Measurements from ENCODE around the gene GAS6. TPM values are rescaled to one million over a fixed set of nuclear protein-coding genes. Genes with fewer than 3 reads are reported as not detected.

The GAS6 gene
- total and polyA plus RNA-seq, 9 of the 15 experiments (the other 6 are each of a cell fraction or from before 2014, with no cell fraction given): 0.14 to 9.7 (median 4.7) TPM; not detected in 1

GRCh38 chr13:113883314-113883811 is 19.5 kb upstream of the GAS6 start:
- peak; percentile 58 for ATAC-seq
- H3K79me2 ChIP-seq (ENCODE audit: control insufficient read depth, insufficient read depth, low read length): no peaks in the 10 kb centered on the region
- H3K4me2 ChIP-seq (ENCODE audit: insufficient read depth, low read length): peak overlapping the region; percentile 18; the same call in 1 of the 2 replicates
- H4K20me1 ChIP-seq (replicated peaks; ENCODE audit: control insufficient read depth, insufficient read depth, low read length): no peaks in the 10 kb centered on the region
- ChIA-PET CTCF (ENCODE audit: low intra/inter-chr PET ratio) (interaction anchor here (0.6 kb wide), 1 partner anchor 19 kb away, joined by 4 read pairs; no protein-coding TSS in a partner anchor), POLR2A (no interaction called here)
- H3K27ac ChIP-seq (ENCODE audit: extremely low read depth, low read depth, low read length): no peak overlapping the region
- no peaks in the 10 kb centered on the region for H3K9me1 ChIP-seq (ENCODE audit: control insufficient read depth, insufficient read depth, low read length)
- intact Hi-C loops (cut with micrococcal nuclease): no loop called here
- H3K4me3 ChIP-seq: no peak overlapping the region
- in situ Hi-C loops (cut with MboI): no loop called here
- TF ChIP-seq SLC30A9 (CRISPR knock-in tag; IDR thresholded peaks at IDR 0.05): no peak
- no peak for TF ChIP-seq ZBTB12 (CRISPR knock-in tag; IDR thresholded peaks at IDR 0.05)
- TF ChIP-seq CREM (IDR thresholded peaks at IDR 0.05; ENCODE audit: low read depth): peak; percentile 57
- no peak for TF ChIP-seq THRB (CRISPR knock-in tag; conservative IDR thresholded peaks at IDR 0.05)
- 0 out of 2 replicates have a peak, but pooled peaks have one; percentile 22 for TF ChIP-seq CXXC5 (CRISPR knock-in tag; IDR thresholded peaks at IDR 0.05)
- peak; percentile 60; the same call in 1 of the 2 replicates for TF ChIP-seq SAFB (IDR thresholded peaks at IDR 0.05; ENCODE audit: borderline replicate concordance, low read depth, low read length)
- no peak for TF ChIP-seq ATF1 (CRISPR knock-in tag; IDR thresholded peaks at IDR 0.05)
- TF ChIP-seq ATF1 (tag; IDR thresholded peaks at IDR 0.05): peak; percentile 71
- peak; percentile 59; the same call in 1 of the 2 replicates for TF ChIP-seq EGR1 (conservative IDR thresholded peaks at IDR 0.05)
- no peak for TF ChIP-seq ZFP1 (CRISPR knock-in tag; IDR thresholded peaks at IDR 0.05)
- peak; percentile 86 for TF ChIP-seq GMEB1 (CRISPR knock-in tag; IDR thresholded peaks at IDR 0.05)
- TF ChIP-seq PKNOX1 (IDR thresholded peaks at IDR 0.05): peak; percentile 62
- TF ChIP-seq CREB1 (IDR thresholded peaks at IDR 0.05): peak; percentile 58; the same call in 1 of the 2 replicates
- peak; percentile 83 for TF ChIP-seq CREB1 (CRISPR knock-in tag; IDR thresholded peaks at IDR 0.05)
- no peak for TF ChIP-seq ARID1B (IDR thresholded peaks at IDR 0.05)
- TF ChIP-seq ZBTB2 (IDR thresholded peaks at IDR 0.05): peak; percentile 62; the same call in 1 of the 2 replicates
- H3K9ac ChIP-seq (ENCODE audit: insufficient read depth in 1 of 2, low read depth in 2 of 2, low read length in 2 of 2): no peak overlapping the region
- BruUV-seq (replicated peaks): no TSS peak
- no peaks in the 10 kb centered on the region for H3K9me3 ChIP-seq (replicated peaks; ENCODE audit: control insufficient read depth, insufficient read depth, low read depth, low read length)
- DNase-seq (ENCODE audit: extremely low read depth in 1 of 4, low spot score in 3 of 4): peak in 3 of 4 experiments; percentile 14 to 43 (median 43)
- WGBS (ENCODE audit: insufficient coverage, low coverage, missing lambda C conversion rate): 15% methylated on average over 12 of the region's 50 CpGs
- peaks cover 12 to 70% of the 10 kb centered on the region in 2 experiments; a peak in 4 of 5 replicates for H3K27me3 ChIP-seq (ENCODE audit: control insufficient read depth in 2 of 2, insufficient read depth in 2 of 2, low read length in 2 of 2)
- no peaks in the 10 kb centered on the region for H3K36me3 ChIP-seq (ENCODE audit: control insufficient read depth, insufficient read depth, low read length)
- FAIRE-seq: no peak
- peaks cover 0 to 19% of the 10 kb centered on the region in 2 experiments; a peak in 2 of 5 replicates for H3K4me1 ChIP-seq (replicated peaks in 1 of 2; ENCODE audit: control insufficient read depth in 2 of 2, insufficient read depth in 2 of 2, low read length in 2 of 2)
- peak overlapping the region; percentile 55; the same call in 1 of the 2 replicates for H2AFZ ChIP-seq (ENCODE audit: low read depth, low read length)

All from K562 (cell line).